Fibroblast of the aortic adventitia (primary cell): ENCODE data around the gene PMP22. TPM values are rescaled to one million over a fixed set of nuclear protein-coding genes. Genes with fewer than 3 reads are reported as not detected.

ENCODE experiments used
- DNase-seq: peaks from one replicate; pipeline ENCODE4 v3.0.0-alpha.2; 2010; ENCODE audit warnings: low read depth
- H3K4me3 ChIP-seq: 2 replicates; pipeline ENCODE4 v1.5.1; 2011; ENCODE audit warnings: low read depth, mild to moderate bottlenecking, control low read depth, low read length, moderate library complexity
- total RNA-seq: library from RNA; depleted of rRNA; stranded (reverse); fragments of >200 nt; gene quantifications from 2 replicates; pipeline ENCODE4 v1.2.3, GENCODE V29; 2012; ENCODE audit warnings: low replicate concordance
- TF ChIP-seq, protein P1 (sequence below): IDR thresholded peaks from 2 replicates; pipeline ENCODE4 v1.5.1; 2011; ENCODE audit warnings: mild to moderate bottlenecking, low read length, control low read depth, inconsistent platforms; ENCODE audit not compliant: insufficient read depth

The PMP22 gene
- total RNA-seq, 1 donor: 111 TPM

DNA sequence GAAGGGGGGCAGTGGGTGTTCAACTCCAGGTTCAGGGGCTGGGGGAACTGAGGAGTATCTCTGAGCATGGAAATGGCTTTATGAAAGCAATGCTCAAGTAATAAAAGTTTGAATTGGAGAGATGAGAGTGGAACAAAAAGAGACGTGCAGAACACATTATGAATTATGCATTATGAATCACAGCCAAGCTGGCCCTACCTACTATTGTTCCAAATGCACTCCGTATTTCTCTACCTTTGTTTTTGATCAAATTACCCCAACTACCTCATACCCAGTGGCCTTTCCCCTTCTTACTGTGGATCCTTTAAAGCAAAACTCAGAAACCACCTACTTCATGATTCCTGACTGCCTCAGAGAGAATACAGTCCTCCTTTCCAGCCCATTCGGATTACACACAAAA, 38.1 kb upstream of the PMP22 start:
- TF ChIP-seq, protein P1, sequence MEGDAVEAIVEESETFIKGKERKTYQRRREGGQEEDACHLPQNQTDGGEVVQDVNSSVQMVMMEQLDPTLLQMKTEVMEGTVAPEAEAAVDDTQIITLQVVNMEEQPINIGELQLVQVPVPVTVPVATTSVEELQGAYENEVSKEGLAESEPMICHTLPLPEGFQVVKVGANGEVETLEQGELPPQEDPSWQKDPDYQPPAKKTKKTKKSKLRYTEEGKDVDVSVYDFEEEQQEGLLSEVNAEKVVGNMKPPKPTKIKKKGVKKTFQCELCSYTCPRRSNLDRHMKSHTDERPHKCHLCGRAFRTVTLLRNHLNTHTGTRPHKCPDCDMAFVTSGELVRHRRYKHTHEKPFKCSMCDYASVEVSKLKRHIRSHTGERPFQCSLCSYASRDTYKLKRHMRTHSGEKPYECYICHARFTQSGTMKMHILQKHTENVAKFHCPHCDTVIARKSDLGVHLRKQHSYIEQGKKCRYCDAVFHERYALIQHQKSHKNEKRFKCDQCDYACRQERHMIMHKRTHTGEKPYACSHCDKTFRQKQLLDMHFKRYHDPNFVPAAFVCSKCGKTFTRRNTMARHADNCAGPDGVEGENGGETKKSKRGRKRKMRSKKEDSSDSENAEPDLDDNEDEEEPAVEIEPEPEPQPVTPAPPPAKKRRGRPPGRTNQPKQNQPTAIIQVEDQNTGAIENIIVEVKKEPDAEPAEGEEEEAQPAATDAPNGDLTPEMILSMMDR: no peak
- DNase-seq: no peak
- H3K4me3 ChIP-seq: no peak overlapping the region

DNA sequence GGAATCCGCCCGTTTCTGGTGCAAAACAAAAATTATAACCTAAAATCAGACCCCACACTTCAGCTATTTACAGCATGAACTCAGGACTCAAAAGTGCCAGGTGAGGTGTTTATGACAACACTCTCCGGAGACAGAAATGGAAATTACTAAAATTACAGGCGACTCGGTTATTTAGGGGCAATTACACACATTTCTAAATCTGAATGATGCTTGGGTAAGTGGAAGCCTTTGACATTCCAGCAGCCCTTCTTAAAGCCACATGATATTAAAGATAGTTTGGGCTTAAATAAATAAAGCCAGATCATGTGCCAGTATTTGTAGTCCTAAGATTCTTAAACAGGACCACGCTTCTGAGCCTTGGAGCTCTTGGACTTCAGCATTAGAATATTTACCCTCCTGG, 36.7 kb upstream of the PMP22 start:
- H3K4me3 ChIP-seq: no peak overlapping the region
- TF ChIP-seq, protein P1: no peak
- DNase-seq: no peak

DNA sequence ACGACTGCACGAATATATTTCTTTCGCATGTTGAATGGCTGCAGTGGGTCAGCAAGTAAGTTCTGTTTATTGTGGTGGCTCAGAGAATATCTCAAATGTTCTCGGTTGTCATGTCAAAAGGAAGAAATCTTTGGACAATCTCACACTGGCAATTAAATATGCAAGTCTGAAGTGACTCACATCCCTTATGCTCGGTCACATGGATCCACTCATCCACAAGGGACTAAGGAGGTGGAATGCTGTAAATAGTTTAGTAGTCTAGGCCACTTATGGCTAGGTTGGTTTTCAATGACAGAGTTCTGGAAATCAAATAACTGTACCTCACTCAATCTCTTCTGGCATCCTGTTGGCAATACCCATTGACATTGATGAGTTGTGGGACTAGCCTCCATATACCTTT, 33.0 kb upstream of the PMP22 start:
- no peak overlapping the region for H3K4me3 ChIP-seq
- TF ChIP-seq, protein P1: no peak
- DNase-seq: peak; percentile 34

DNA sequence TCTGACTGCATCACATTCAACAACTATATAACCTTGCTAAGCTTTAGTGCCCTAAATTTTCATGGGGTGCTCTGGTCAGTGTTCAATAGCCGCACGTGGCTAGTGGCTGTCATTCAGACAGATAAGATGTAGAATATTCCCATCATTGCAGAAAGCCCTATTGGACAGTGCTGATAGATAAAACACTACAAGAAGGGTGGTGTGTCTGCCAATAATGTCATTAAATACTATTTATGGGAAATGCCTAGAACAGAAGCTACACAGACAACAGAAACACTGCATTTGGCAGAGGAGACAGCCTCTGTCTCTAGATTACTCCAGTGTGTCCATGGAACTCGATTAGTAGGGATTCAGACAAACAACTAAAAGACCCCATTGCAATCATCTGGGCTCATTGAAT, 28.4 kb upstream of the PMP22 start:
- TF ChIP-seq, protein P1: no peak
- DNase-seq: no peak
- no peak overlapping the region for H3K4me3 ChIP-seq

DNA sequence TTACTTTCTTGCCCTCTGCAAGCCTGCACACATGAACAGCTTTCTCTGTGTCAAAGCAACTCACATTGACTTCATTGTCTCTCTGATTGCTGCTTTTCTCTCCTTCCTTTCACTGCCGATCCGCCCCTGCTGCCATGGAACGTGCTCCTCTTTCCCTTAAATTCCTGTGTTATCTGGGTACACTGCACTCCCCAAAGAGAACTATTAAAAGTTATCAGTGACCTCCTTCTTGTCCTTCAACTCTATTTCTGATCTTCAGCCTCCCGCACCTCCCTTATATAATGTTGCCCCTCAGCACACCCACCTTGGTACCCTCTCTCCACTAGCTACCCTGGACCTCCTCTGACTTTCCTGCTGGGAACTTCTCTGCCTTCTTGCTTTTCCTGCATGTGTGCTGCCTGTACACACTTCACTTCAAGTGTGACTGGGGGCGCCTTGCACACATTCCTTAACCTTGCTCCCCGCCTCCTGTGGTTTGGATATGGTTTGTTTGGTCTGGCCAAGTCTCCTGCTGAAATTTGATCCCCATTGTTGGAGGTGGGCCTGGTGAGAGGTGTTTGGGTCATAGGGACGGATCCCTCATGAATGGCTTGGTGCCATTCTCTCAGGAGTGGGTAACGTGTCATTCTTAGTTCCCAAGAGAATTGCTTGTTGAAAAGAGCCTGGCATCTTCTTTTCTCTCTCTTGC, 26.7 kb upstream of the PMP22 start:
- TF ChIP-seq, protein P1: no peak
- DNase-seq: peak; percentile 68
- no peak overlapping the region for H3K4me3 ChIP-seq

DNA sequence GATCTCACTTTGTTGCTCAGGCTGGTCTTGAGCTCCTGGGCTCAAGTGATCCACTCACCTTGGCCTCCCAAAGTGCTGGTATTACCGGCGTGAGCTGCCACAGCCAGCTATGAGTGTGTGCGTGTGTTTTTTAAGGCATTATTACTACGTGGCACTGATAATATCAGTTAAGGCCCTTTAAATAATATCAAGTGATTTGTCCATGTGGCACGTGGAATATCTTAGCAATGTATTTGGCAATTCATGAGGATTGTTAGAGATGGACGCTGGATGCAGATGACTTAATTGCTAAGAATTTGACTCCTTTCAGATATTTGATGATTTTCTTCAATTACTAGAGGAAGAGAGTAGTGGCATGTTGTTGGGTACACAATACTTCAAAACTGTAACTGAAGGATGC, 25.5 kb upstream of the PMP22 start:
- no peak overlapping the region for H3K4me3 ChIP-seq
- peak; percentile 20 for DNase-seq
- TF ChIP-seq, protein P1: no peak
